NCI-H524 treated with DMSO at 0.1 percent for 48 hours (cell line): ENCODE data around the gene LYRM4.

Source experiments
- DNase-seq: peaks from one replicate; lab custom pipeline; 2025; lab: John Stamatoyannopoulos, UW

LYRM4 gene

GRCh38 chr6:5098501-5099270, 162.1 kb downstream of the LYRM4 start:
- DNase-seq = no peak

GRCh38 chr6:5096482-5096881, 164.3 kb downstream of the LYRM4 start:
- no peak for DNase-seq

- no peak for DNase-seq
Observed at GRCh38 chr6:5095236-5095635, 165.5 kb downstream of the LYRM4 start.

GRCh38 chr6:5094327-5094726, 166.4 kb downstream of the LYRM4 start:
- no peak for DNase-seq

GRCh38 chr6:5093231-5094015, 167.3 kb downstream of the LYRM4 start:
- DNase-seq = no peak

GRCh38 chr6:5091210-5092069, 169.3 kb downstream of the LYRM4 start:
- DNase-seq = no peak

GRCh38 chr6:5090603-5091002, 170.1 kb downstream of the LYRM4 start:
- no peak for DNase-seq

- no peak for DNase-seq
Observed at GRCh38 chr6:5089481-5090438, 171.0 kb downstream of the LYRM4 start.

- no peak for DNase-seq
Observed at GRCh38 chr6:5088780-5089179, 172.0 kb downstream of the LYRM4 start.

GRCh38 chr6:5087389-5087788, 173.4 kb downstream of the LYRM4 start:
- no peak for DNase-seq

GRCh38 chr6:5086294-5086890, 174.4 kb downstream of the LYRM4 start:
- DNase-seq = no peak

- DNase-seq = peak; percentile 16
Observed at GRCh38 chr6:5085648-5086293, 175.0 kb downstream of the LYRM4 start.

- DNase-seq = no peak
Observed at GRCh38 chr6:5084781-5085647, 175.7 kb downstream of the LYRM4 start, which contains the start of gene PPP1R3G. PPP1R3G (plus strand) TSS chr6:5085341; CDS start chr6:5085486, 145 bp downstream.

- no peak for DNase-seq
Observed at GRCh38 chr6:5084360-5084780, 176.4 kb downstream of the LYRM4 start.

- no peak for DNase-seq
Observed at GRCh38 chr6:5083813-5084359, 176.9 kb downstream of the LYRM4 start.

- DNase-seq = no peak
Observed at GRCh38 chr6:5083307-5083583, 177.5 kb downstream of the LYRM4 start.

- no peak for DNase-seq
Observed at GRCh38 chr6:5082487-5083306, 178.1 kb downstream of the LYRM4 start.

- no peak for DNase-seq
Observed at GRCh38 chr6:5081955-5082354, 178.8 kb downstream of the LYRM4 start.
